Measurements from ENCODE around the gene USP6NL. TPM values are rescaled to one million over a fixed set of nuclear protein-coding genes. Genes with fewer than 3 reads are reported as not detected.
A peak's percentile ranks its signal among the peaks of the same experiment; 100 is the strongest.

USP6NL gene
- total and polyA plus RNA-seq, 2 of the 13 experiments (the other 11 are each of a cell fraction or from before 2014, with no cell fraction given), result 10.5 to 22.9 TPM

GRCh38 chr10:11515596-11516430 lies 95.6 kb downstream of the USP6NL start:
- Histone ChIP-seq H3K9ac (ENCODE audit: insufficient read depth, low read depth, low read length) (no peak overlapping the region), H3K79me2 (ENCODE audit: insufficient read depth, low read length) (peaks cover 2% of the 10 kb centered on the region), H3K4me2 (ENCODE audit: low read depth, low read length) (no peak overlapping the region), H4K20me1 (ENCODE audit: insufficient read depth, low read length) (no peaks in the 10 kb centered on the region; the same call in 1 of the 2 replicates), H3K27me3 (ENCODE audit: control insufficient read depth in 1 of 2, insufficient read depth in 2 of 2, low read length in 2 of 2) (no peaks in the 10 kb centered on the region), H3K4me3 (replicated peaks in 1 of 3; ENCODE audit: insufficient read depth in 1 of 3, low read depth in 2 of 3, low read length in 3 of 3) (no peak overlapping the region), H3K27ac (ENCODE audit: extremely low read length, insufficient read depth, low read length) (no peak overlapping the region), H3K4me1 (ENCODE audit: insufficient read depth, low read length) (peaks cover 6% of the 10 kb centered on the region; the same call in 1 of the 2 replicates), H3K9me3 (ENCODE audit: low read length) (no peaks in the 10 kb centered on the region), H2AFZ (ENCODE audit: low read length) (no peak overlapping the region), H3K36me3 (replicated peaks in 1 of 2; ENCODE audit: control insufficient read depth in 1 of 2, insufficient read depth in 2 of 2, low read length in 2 of 2) (peaks cover 0 to 23% of the 10 kb centered on the region in 2 experiments; a peak in 3 of 5 replicates)
- ATAC-seq (peak; percentile 82), DNase-seq (ENCODE audit: low spot score) (peak; percentile 68), FAIRE-seq (peak; percentile 77)
- intact Hi-C loops (cut with micrococcal nuclease; ENCODE audit: unreplicated experiment), result loop anchor here (1.0 to 2.0 kb wide), 5 partner anchors 95 to 242 kb away; partner anchors contain the start of gene USP6NL
- CTCF ChIA-PET (ENCODE audit: low intra/inter-chr PET ratio, low total read pairs), result interaction anchor here (1.0 to 2.1 kb wide), 3 partner anchors 209 to 242 kb away, joined by 3 to 61 read pairs (median 21); no protein-coding TSS in a partner anchor
- no TSS peak for BruUV-seq (replicated peaks)
- POLR2A ChIA-PET, result interaction anchor here (1.3 kb wide), 1 partner anchor 242 kb away, joined by 3 read pairs; no protein-coding TSS in a partner anchor
- 22% methylated on average over 5 of the region's 5 CpGs for WGBS (ENCODE audit: low lambda C conversion rate)
- in situ Hi-C loops (cut with HindIII; ENCODE audit: extremely low pct_ligation_motif_present, low pct_unique_long_range_greater_than_20kb), result loop anchor here (5.0 to 25.0 kb wide), 4 partner anchors 91 to 471 kb away; no protein-coding TSS in a partner anchor
- TF ChIP-seq RAD21 (CRISPR knock-in tag; IDR thresholded peaks at IDR 0.05) (peak; percentile 84), ARID5B (CRISPR knock-in tag; IDR thresholded peaks at IDR 0.05) (0 out of 2 replicates have a peak, but pooled peaks have one; percentile 19), GATA4 (IDR thresholded peaks at IDR 0.05; ENCODE audit: borderline replicate concordance, low read depth) (no peak), NR2C2 (CRISPR knock-in tag; IDR thresholded peaks at IDR 0.05; ENCODE audit: borderline replicate concordance) (no peak), ARNT (IDR thresholded peaks at IDR 0.05) (no peak), GATAD2A (CRISPR knock-in tag; IDR thresholded peaks at IDR 0.05) (no peak), ZSCAN22 (CRISPR knock-in tag; IDR thresholded peaks at IDR 0.05) (no peak), FOXA1 (IDR thresholded peaks at IDR 0.05) (no peak), FOXA1 (CRISPR knock-in tag; IDR thresholded peaks at IDR 0.05) (no peak), GATAD1 (CRISPR knock-in tag; IDR thresholded peaks at IDR 0.05) (0 out of 2 replicates have a peak, but pooled peaks have one; percentile 18), ELF3 (CRISPR knock-in tag; IDR thresholded peaks at IDR 0.05) (0 out of 2 replicates have a peak, but pooled peaks have one; percentile 31), SMC3 (IDR thresholded peaks at IDR 0.05; ENCODE audit: low read length) (peak; percentile 97), SOX6 (IDR thresholded peaks at IDR 0.05) (no peak), SOX6 (CRISPR knock-in tag; IDR thresholded peaks at IDR 0.05) (no peak), HOXA5 (CRISPR knock-in tag; IDR thresholded peaks at IDR 0.05) (0 out of 2 replicates have a peak, but pooled peaks have one; percentile 35), SP4 (CRISPR knock-in tag; IDR thresholded peaks at IDR 0.05) (no peak)
- TF ChIP-seq, protein P1, sequence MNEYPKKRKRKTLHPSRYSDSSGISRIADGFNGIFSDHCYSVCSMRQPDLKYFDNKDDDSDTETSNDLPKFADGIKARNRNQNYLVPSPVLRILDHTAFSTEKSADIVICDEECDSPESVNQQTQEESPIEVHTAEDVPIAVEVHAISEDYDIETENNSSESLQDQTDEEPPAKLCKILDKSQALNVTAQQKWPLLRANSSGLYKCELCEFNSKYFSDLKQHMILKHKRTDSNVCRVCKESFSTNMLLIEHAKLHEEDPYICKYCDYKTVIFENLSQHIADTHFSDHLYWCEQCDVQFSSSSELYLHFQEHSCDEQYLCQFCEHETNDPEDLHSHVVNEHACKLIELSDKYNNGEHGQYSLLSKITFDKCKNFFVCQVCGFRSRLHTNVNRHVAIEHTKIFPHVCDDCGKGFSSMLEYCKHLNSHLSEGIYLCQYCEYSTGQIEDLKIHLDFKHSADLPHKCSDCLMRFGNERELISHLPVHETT (CRISPR knock-in tag; conservative IDR thresholded peaks at IDR 0.05), result no peak
- TF ChIP-seq, protein P2, sequence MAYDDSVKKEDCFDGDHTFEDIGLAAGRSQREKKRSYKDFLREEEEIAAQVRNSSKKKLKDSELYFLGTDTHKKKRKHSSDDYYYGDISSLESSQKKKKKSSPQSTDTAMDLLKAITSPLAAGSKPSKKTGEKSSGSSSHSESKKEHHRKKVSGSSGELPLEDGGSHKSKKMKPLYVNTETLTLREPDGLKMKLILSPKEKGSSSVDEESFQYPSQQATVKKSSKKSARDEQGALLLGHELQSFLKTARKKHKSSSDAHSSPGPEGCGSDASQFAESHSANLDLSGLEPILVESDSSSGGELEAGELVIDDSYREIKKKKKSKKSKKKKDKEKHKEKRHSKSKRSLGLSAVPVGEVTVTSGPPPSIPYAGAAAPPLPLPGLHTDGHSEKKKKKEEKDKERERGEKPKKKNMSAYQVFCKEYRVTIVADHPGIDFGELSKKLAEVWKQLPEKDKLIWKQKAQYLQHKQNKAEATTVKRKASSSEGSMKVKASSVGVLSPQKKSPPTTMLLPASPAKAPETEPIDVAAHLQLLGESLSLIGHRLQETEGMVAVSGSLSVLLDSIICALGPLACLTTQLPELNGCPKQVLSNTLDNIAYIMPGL (CRISPR knock-in tag; IDR thresholded peaks at IDR 0.05; ENCODE audit: borderline replicate concordance in 1 of 2, low read depth in 1 of 2), result 0 out of 4 replicates have a peak, but pooled peaks of 1 of the 2 experiments have one; percentile 25

All from HepG2 (cell line).